ENCODE results near the gene SMIM11. TPM values are rescaled to one million over a fixed set of nuclear protein-coding genes. Genes with fewer than 3 reads are reported as not detected.
"Not testable (repeated sequence)": the region's sequence is repeated elsewhere in the genome, so short reads cannot be mapped to it uniquely, and the experiment has no call there.

The SMIM11 gene
- total RNA-seq (ENCODE audit: low replicate concordance) = 1.9 and 6.5 TPM in 2 replicates

GRCh38 chr21:34374940-34375618 is at the start of gene SMIM11:
Gene SMIM11, plus strand, starts transcription at chr21:34375507. Its CDS starts 3,998 bp downstream, at chr21:34379505.
- not testable (repeated sequence) for H3K4me3 ChIP-seq (ENCODE audit: low read depth, low read length); DNase-seq (ENCODE audit: low read depth)

- no peak for DNase-seq (ENCODE audit: low read depth)
- H3K4me3 ChIP-seq (ENCODE audit: low read depth, low read length) = no peak overlapping the region
- TF ChIP-seq CTCF (IDR thresholded peaks at IDR 0.05; ENCODE audit: insufficient read depth, low read length) = no peak
Observed at GRCh38 chr21:34330055-34330454, 45.3 kb upstream of the SMIM11 start.

GRCh38 chr21:34331726-34332125 is 43.6 kb upstream of the SMIM11 start:
- DNase-seq (ENCODE audit: low read depth) = no peak
- TF ChIP-seq CTCF (IDR thresholded peaks at IDR 0.05; ENCODE audit: insufficient read depth, low read length) = no peak

GRCh38 chr21:34332347-34332746 is 43.0 kb upstream of the SMIM11 start:
- no peak overlapping the region for H3K4me3 ChIP-seq (ENCODE audit: low read depth, low read length)
- TF ChIP-seq CTCF (IDR thresholded peaks at IDR 0.05; ENCODE audit: insufficient read depth, low read length) = no peak
- DNase-seq (ENCODE audit: low read depth) = no peak

More at GRCh38 chr21:34331726-34332125, 43.6 kb upstream of the SMIM11 start:
- H3K4me3 ChIP-seq (ENCODE audit: low read depth, low read length) = no peak overlapping the region

GRCh38 chr21:34333121-34333739 is 42.1 kb upstream of the SMIM11 start:
- peak; percentile 4 for DNase-seq (ENCODE audit: low read depth)
- TF ChIP-seq CTCF (IDR thresholded peaks at IDR 0.05; ENCODE audit: insufficient read depth, low read length) = no peak
- H3K4me3 ChIP-seq (ENCODE audit: low read depth, low read length) = no peak overlapping the region

- H3K4me3 ChIP-seq (ENCODE audit: low read depth, low read length) = no peak overlapping the region
- TF ChIP-seq CTCF (IDR thresholded peaks at IDR 0.05; ENCODE audit: insufficient read depth, low read length) = no peak
- DNase-seq (ENCODE audit: low read depth) = peak; percentile 3
Observed at GRCh38 chr21:34335316-34335715, 40.0 kb upstream of the SMIM11 start.

- no peak for DNase-seq (ENCODE audit: low read depth)
- no peak overlapping the region for H3K4me3 ChIP-seq (ENCODE audit: low read depth, low read length)
- TF ChIP-seq CTCF (IDR thresholded peaks at IDR 0.05; ENCODE audit: insufficient read depth, low read length) = no peak
Observed at GRCh38 chr21:34336245-34336644, 39.1 kb upstream of the SMIM11 start.
